22Rv1 (cell line): ENCODE results near the gene BTBD19.
"Not testable (repeated sequence)": the region's sequence is repeated elsewhere in the genome, so short reads cannot be mapped to it uniquely, and the experiment has no call there.

Experiments used
- ZFX ChIP-seq: fragments of 450-650 bp; IDR thresholded peaks from 2 replicates; pipeline ENCODE4 v1.6.1; 2017; ENCODE audit warnings: antibody characterized with exemption, borderline replicate concordance
- TF ChIP-seq, protein P1 (sequence below): fragments of 450-650 bp; IDR thresholded peaks from 2 replicates; pipeline ENCODE4 v1.5.1; 2017; ENCODE audit warnings: mild to moderate bottlenecking

- TF ChIP-seq, protein P1, sequence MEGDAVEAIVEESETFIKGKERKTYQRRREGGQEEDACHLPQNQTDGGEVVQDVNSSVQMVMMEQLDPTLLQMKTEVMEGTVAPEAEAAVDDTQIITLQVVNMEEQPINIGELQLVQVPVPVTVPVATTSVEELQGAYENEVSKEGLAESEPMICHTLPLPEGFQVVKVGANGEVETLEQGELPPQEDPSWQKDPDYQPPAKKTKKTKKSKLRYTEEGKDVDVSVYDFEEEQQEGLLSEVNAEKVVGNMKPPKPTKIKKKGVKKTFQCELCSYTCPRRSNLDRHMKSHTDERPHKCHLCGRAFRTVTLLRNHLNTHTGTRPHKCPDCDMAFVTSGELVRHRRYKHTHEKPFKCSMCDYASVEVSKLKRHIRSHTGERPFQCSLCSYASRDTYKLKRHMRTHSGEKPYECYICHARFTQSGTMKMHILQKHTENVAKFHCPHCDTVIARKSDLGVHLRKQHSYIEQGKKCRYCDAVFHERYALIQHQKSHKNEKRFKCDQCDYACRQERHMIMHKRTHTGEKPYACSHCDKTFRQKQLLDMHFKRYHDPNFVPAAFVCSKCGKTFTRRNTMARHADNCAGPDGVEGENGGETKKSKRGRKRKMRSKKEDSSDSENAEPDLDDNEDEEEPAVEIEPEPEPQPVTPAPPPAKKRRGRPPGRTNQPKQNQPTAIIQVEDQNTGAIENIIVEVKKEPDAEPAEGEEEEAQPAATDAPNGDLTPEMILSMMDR, result not testable (repeated sequence)
- not testable (repeated sequence) for TF ChIP-seq ZFX
These were observed 7.6 kb downstream of the BTBD19 start for GRCh38 chr1:44815926-44816325.
